ENCODE results near the gene KCTD7.
A peak's percentile ranks its signal among the peaks of the same experiment; 100 is the strongest.
"Not testable (repeated sequence)": the region's sequence is repeated elsewhere in the genome, so short reads cannot be mapped to it uniquely, and the experiment has no call there.

Gene KCTD7

GRCh38 chr7:66679633-66680244 lies 51.1 kb downstream of the KCTD7 start:
- H3K4me2 ChIP-seq (ENCODE audit: low read length): no peak overlapping the region
- H3K4me1 ChIP-seq: peaks cover 4% of the 10 kb centered on the region
- H2AFZ ChIP-seq: no peak overlapping the region
- no peak for TF ChIP-seq CTCF (IDR thresholded peaks at IDR 0.05)
- no peaks in the 10 kb centered on the region for H3K9me3 ChIP-seq (ENCODE audit: control insufficient read depth, low read length)
- no peaks in the 10 kb centered on the region for H3K27me3 ChIP-seq (ENCODE audit: control insufficient read depth, insufficient read depth, low read length)
- H3K27ac ChIP-seq: no peak overlapping the region
- H3K79me2 ChIP-seq: peaks cover 9% of the 10 kb centered on the region
- no peak overlapping the region for H3K4me3 ChIP-seq (ENCODE audit: low read depth, low read length)
- H3K36me3 ChIP-seq (ENCODE audit: control insufficient read depth, insufficient read depth, low read length): no peaks in the 10 kb centered on the region
- H3K9ac ChIP-seq: no peak overlapping the region

GRCh38 chr7:66681491-66682349 lies 53.0 kb downstream of the KCTD7 start:
- Histone ChIP-seq H3K4me2 (ENCODE audit: low read length) (peak overlapping the region; percentile 90), H3K4me3 (ENCODE audit: low read depth, low read length) (peak overlapping the region; percentile 93), H3K27me3 (ENCODE audit: control insufficient read depth, insufficient read depth, low read length) (no peaks in the 10 kb centered on the region), H2AFZ (peak overlapping the region; percentile 97), H3K27ac (peak overlapping the region; percentile 90), H3K79me2 (peaks cover 9% of the 10 kb centered on the region), H3K9ac (peak overlapping the region; percentile 88), H3K4me1 (peaks cover 4% of the 10 kb centered on the region), H3K9me3 (ENCODE audit: control insufficient read depth, low read length) (no peaks in the 10 kb centered on the region), H3K36me3 (ENCODE audit: control insufficient read depth, insufficient read depth, low read length) (no peaks in the 10 kb centered on the region)
- no peak for TF ChIP-seq CTCF (IDR thresholded peaks at IDR 0.05)

GRCh38 chr7:66682350-66683093 lies 53.8 kb downstream of the KCTD7 start:
- Histone ChIP-seq H3K27ac (peak overlapping the region; percentile 0), H3K4me3 (ENCODE audit: low read depth, low read length) (peak overlapping the region; percentile 93), H3K9ac (no peak overlapping the region), H3K4me2 (ENCODE audit: low read length) (peak overlapping the region; percentile 90), H2AFZ (peak overlapping the region; percentile 97), H3K9me3 (ENCODE audit: control insufficient read depth, low read length) (no peaks in the 10 kb centered on the region), H3K4me1 (peaks cover 4% of the 10 kb centered on the region), H3K27me3 (ENCODE audit: control insufficient read depth, insufficient read depth, low read length) (no peaks in the 10 kb centered on the region), H3K36me3 (ENCODE audit: control insufficient read depth, insufficient read depth, low read length) (no peaks in the 10 kb centered on the region), H3K79me2 (peaks cover 9% of the 10 kb centered on the region)
- TF ChIP-seq CTCF (IDR thresholded peaks at IDR 0.05): no peak

- not testable (repeated sequence) for H3K4me1 ChIP-seq; H3K27me3 ChIP-seq (ENCODE audit: control insufficient read depth, insufficient read depth, low read length); H3K9me3 ChIP-seq (ENCODE audit: control insufficient read depth, low read length); H3K27ac ChIP-seq; H3K36me3 ChIP-seq (ENCODE audit: control insufficient read depth, insufficient read depth, low read length); H3K9ac ChIP-seq
- H3K79me2 ChIP-seq: peaks cover 11% of the 10 kb centered on the region
- peak overlapping the region; percentile 97 for H2AFZ ChIP-seq
- H3K4me2 ChIP-seq (ENCODE audit: low read length): peak overlapping the region; percentile 90
- H3K4me3 ChIP-seq (ENCODE audit: low read depth, low read length): peak overlapping the region; percentile 93
Observed at GRCh38 chr7:66683094-66683769, 54.6 kb downstream of the KCTD7 start.

GRCh38 chr7:66683770-66684123 lies 55.1 kb downstream of the KCTD7 start:
- no peaks in the 10 kb centered on the region for H3K27me3 ChIP-seq (ENCODE audit: control insufficient read depth, insufficient read depth, low read length)
- peaks cover 4% of the 10 kb centered on the region for H3K4me1 ChIP-seq
- H3K79me2 ChIP-seq: peaks cover 12% of the 10 kb centered on the region
- no peak overlapping the region for H2AFZ ChIP-seq
- no peak overlapping the region for H3K4me2 ChIP-seq (ENCODE audit: low read length)
- H3K9ac ChIP-seq: no peak overlapping the region
- no peaks in the 10 kb centered on the region for H3K9me3 ChIP-seq (ENCODE audit: control insufficient read depth, low read length)
- TF ChIP-seq CTCF (IDR thresholded peaks at IDR 0.05): no peak
- no peak overlapping the region for H3K27ac ChIP-seq
- H3K36me3 ChIP-seq (ENCODE audit: control insufficient read depth, insufficient read depth, low read length): no peaks in the 10 kb centered on the region
- H3K4me3 ChIP-seq (ENCODE audit: low read depth, low read length): no peak overlapping the region

GRCh38 chr7:66685663-66686062 lies 57.0 kb downstream of the KCTD7 start:
- H3K79me2 ChIP-seq: peaks cover 12% of the 10 kb centered on the region
- not testable (repeated sequence) for H3K36me3 ChIP-seq (ENCODE audit: control insufficient read depth, insufficient read depth, low read length); H3K4me2 ChIP-seq (ENCODE audit: low read length); H3K9ac ChIP-seq; H3K4me1 ChIP-seq; H3K4me3 ChIP-seq (ENCODE audit: low read depth, low read length); H3K9me3 ChIP-seq (ENCODE audit: control insufficient read depth, low read length); H3K27ac ChIP-seq; H2AFZ ChIP-seq; H3K27me3 ChIP-seq (ENCODE audit: control insufficient read depth, insufficient read depth, low read length)

Measured in parathyroid adenoma (tissue), 2 donors.